Measurements from ENCODE around the gene MACROD1. TPM values are rescaled to one million over a fixed set of nuclear protein-coding genes. Genes with fewer than 3 reads are reported as not detected.

The MACROD1 gene
- total RNA-seq, 1 experiment from 2014 or later: 4.7 TPM

- no peak for DNase-seq (ENCODE audit: low spot score)
These were observed 149.7 kb downstream of the MACROD1 start for GRCh38 chr11:64015935-64016845.

GRCh38 chr11:64015510-64015909 lies 150.4 kb downstream of the MACROD1 start:
- DNase-seq (ENCODE audit: low spot score): no peak

DNA sequence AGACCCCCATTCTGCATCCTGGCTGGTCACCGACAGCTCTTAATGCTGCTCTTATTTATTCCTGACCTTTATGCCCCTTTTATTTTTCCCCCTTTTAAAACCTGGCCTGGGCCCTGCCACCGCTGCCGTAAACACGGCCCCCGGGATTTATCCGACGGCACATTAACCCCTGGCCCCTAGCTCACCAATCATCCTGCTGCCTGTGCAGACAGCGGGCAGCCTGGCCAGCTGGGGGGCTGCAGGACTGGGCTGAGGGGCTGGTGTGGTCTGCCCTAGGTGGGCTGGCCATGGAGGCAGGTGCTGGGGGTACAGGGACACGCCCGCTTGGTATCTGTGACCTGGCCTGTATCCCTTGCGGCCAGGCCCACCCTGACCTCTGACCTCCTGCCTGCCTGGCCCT lies 151.6 kb downstream of the MACROD1 start:
- no peak for DNase-seq (ENCODE audit: low spot score)

- no peak for DNase-seq (ENCODE audit: low spot score)
These were observed 152.6 kb downstream of the MACROD1 start for GRCh38 chr11:64013141-64013896.

- no peak for DNase-seq (ENCODE audit: low spot score)
These were observed 154.5 kb downstream of the MACROD1 start for GRCh38 chr11:64011371-64011770.

GRCh38 chr11:64010783-64011182 lies 155.1 kb downstream of the MACROD1 start:
- no peak for DNase-seq (ENCODE audit: low spot score)

DNA sequence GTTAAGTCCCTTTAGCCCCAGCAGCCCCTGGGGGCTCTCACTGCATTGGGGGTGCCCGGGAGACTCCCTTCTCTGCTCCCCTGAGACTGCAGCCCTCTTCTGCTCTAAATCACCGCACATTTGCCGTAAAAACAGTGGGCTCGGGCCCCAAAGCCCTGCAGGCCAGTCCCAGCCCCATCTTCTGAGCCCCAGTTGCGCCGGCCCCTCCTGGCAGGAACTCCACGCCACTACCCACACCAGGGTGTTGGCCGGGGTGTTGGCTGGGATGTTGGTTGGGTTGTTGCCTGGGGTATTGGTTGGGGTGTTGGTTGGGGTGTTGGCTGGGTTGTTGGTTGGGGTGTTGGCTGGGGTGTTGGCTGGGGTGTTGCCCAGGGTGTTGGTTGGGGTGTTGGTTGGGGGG lies 156.2 kb downstream of the MACROD1 start:
- no peak for DNase-seq (ENCODE audit: low spot score)

DNA sequence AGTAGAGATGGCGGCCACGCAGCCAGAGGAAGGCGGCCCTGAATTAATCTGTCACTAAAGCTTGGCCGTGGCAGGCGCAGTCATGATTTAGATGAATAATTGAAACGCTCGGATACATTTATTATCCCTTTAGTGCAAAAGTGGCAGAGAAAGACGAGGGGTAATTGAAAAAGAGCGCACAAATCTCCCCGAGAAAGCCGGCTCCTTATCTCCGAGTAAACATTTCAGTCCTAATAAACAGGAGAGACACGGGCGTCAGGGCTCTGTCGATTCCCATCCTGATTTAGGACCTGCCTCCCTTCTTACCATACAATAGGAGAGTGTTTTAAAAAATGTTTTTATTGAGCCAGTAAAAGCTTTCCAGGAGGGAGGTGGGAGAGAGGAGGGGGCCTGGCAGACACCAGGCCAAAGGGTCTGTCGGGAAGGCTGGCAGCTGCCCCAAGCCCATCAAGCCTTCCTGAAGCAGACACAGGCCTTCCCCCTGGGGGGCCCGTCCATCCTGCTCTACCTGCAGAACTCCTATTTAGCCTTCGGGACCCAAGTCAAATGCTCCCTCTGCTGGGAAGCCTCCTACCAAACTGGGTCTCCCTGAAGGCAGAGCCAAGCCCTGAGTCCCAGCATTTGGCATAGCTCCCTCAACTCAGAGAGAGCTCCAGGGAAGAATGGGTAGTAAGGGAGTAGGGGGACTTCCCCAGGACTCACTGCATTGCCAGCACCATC lies 156.8 kb downstream of the MACROD1 start:
- no peak for DNase-seq (ENCODE audit: low spot score)

GRCh38 chr11:64008283-64008913 lies 157.5 kb downstream of the MACROD1 start:
- DNase-seq (ENCODE audit: low spot score): no peak

- DNase-seq (ENCODE audit: low spot score): no peak
These were observed 158.2 kb downstream of the MACROD1 start for GRCh38 chr11:64007629-64008282.

GRCh38 chr11:64007160-64007628 lies 158.7 kb downstream of the MACROD1 start:
- DNase-seq (ENCODE audit: low spot score): no peak

DNA sequence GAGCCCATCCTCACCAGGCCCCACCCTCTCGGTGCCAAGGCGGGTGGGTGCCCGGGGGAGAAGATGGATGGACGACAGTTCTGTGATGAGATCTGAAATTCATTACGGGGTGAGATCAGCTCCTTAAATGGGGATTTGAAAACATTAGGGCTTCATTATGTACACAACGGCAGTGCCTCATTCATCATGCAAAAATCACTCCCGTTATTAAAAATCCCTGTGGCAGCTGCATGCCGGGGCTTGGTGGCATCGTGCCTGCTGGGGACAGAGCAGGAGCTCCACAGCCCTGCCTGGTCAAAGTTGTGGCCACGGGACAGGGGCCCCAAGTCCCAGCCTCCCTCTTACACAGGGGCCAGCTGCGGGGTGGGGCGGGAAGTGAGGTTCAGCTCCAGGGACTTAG lies 159.5 kb downstream of the MACROD1 start:
- DNase-seq (ENCODE audit: low spot score): no peak

DNA sequence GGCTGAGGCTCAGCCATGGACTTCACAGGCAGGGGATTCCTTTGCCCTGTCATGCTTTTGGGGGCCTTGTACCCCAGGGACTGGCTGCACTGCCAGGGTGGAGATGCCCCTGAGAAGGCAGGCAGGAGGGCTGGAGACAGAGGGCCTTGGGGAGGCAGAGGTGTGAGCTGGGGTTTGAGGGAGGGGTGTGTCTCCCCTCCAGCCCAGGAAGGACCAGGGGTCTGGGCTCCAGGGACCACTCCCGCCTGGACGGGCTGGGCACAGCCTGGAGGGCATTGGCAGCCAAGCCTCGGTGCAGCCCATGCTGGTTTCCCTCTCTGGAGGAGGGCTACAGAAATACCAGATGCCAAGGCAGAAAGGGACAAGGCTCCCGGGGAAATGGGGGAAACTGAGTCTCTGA lies 160.2 kb downstream of the MACROD1 start:
- no peak for DNase-seq (ENCODE audit: low spot score)

- DNase-seq (ENCODE audit: low spot score): no peak
These were observed 161.3 kb downstream of the MACROD1 start for GRCh38 chr11:64004590-64004984.

DNA sequence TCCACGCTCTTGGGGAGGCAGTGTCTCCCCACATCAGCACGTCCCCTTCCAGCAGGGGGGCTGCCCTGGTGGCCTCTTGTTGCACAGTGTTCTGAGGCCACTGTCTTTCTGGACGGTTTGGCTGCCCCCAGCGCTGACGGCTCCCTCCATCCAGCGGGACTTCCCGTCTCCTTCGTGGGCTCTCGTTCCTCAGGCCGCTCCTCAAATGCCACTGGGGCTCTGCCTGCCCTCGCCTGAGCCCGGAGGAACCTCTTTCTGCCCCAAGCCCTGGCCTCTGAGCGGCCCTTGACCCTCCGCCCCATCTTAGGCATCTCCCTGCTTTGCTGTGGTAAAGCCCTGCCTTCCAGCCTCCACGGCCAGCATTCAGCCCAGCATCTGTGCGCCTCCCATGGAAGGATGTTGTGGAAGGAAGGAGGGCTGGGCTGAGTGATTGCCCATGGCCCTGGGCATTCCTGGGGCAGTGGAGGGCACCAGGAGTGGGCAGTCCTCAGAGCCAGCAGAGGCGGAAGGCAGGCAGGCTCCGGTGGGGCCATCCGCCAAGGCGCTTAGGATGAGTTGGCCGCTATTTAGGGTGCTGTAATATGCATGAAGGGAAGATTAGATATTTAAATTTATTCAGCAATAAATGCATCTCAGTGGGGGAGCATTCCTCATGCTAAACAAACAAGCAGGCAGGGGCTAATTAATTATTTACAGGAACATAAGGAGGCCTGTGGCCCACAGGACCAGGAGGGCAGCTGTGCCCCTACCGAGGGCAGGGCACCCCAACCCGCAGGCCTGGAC lies 161.9 kb downstream of the MACROD1 start:
- no peak for DNase-seq (ENCODE audit: low spot score)

- DNase-seq (ENCODE audit: low spot score): no peak
These were observed 164.2 kb downstream of the MACROD1 start for GRCh38 chr11:64001484-64002420.

GRCh38 chr11:64000740-64001483 lies 165.0 kb downstream of the MACROD1 start:
- DNase-seq (ENCODE audit: low spot score): no peak

GRCh38 chr11:64000026-64000739 lies 165.7 kb downstream of the MACROD1 start:
- DNase-seq (ENCODE audit: low spot score): no peak
